Ectodermal cell (in vitro differentiated cells): ENCODE results near the gene COPS3. TPM values are rescaled to one million over a fixed set of nuclear protein-coding genes. Genes with fewer than 3 reads are reported as not detected.
A peak's percentile ranks its signal among the peaks of the same experiment; 100 is the strongest.

Experiments used
- H3K27ac ChIP-seq: 2 replicates; pipeline ENCODE4 v1.7.0; 2013; ENCODE audit warnings: mild to moderate bottlenecking, low read depth, low read length; ENCODE audit not compliant: insufficient read depth, poor library complexity, severe bottlenecking
- H3K27me3 ChIP-seq: 2 replicates; pipeline ENCODE4 v1.7.0; 2013; ENCODE audit warnings: mild to moderate bottlenecking, low read length; ENCODE audit not compliant: insufficient read depth, control insufficient read depth, poor library complexity, severe bottlenecking
- H3K36me3 ChIP-seq: one replicate; pipeline ENCODE4 v1.7.0; 2013; ENCODE audit warnings: low read length; ENCODE audit not compliant: control insufficient read depth, insufficient read depth
- H3K4me1 ChIP-seq: one replicate; pipeline ENCODE4 v1.7.0; 2013; ENCODE audit warnings: low read length; ENCODE audit not compliant: control insufficient read depth, insufficient read depth
- H3K4me3 ChIP-seq: 2 replicates; pipeline ENCODE4 v1.7.0; 2013; ENCODE audit warnings: low read depth, low read length, control low read depth; ENCODE audit not compliant: insufficient read depth
- H3K9me3 ChIP-seq: 2 replicates; pipeline ENCODE4 v1.7.0; 2013; ENCODE audit warnings: mild to moderate bottlenecking, low read length, moderate library complexity; ENCODE audit not compliant: control insufficient read depth
- WGBS, 2 experiments: methylation state at CpG; one replicate each; pipeline ENCODE4 v1.1.7; 2013; ENCODE audit warnings: missing lambda C conversion rate in 2 of 2; 5-methylcytosine and 5-hydroxymethylcytosine counted together
- polyA plus RNA-seq, 4 experiments: library from polyadenylated mRNA; stranded (reverse); fragments of 50-300 nt; gene quantifications; one replicate each; pipeline ENCODE4 v1.2.3, GENCODE V29; 2013

COPS3 gene
- 103 TPM for polyA plus RNA-seq (2013, experiment 1 of 4)
- 102 TPM for polyA plus RNA-seq (2013, experiment 2 of 4)
- 83.3 TPM for polyA plus RNA-seq (2013, experiment 3 of 4)
- polyA plus RNA-seq (2013, experiment 4 of 4): 84.6 TPM

- Histone ChIP-seq H3K9me3 (no peaks in the 10 kb centered on the region), H3K27me3 (no peaks in the 10 kb centered on the region), H3K36me3 (no peaks in the 10 kb centered on the region), H3K4me1 (peaks cover 6% of the 10 kb centered on the region), H3K27ac (peak within 1 kb of the TSS; percentile 89), H3K4me3 (peak within 1 kb of the TSS; percentile 92)
- 1% methylated on average over 80 of the region's 80 CpGs for WGBS, 2 experiments
Observed at GRCh38 chr17:17280613-17281549, at the start of gene COPS3. TSS of gene COPS3 (minus strand) at chr17:17281246. CDS start at chr17:17281186, 60 bp downstream.

- Histone ChIP-seq H3K27ac (no peak overlapping the region), H3K4me3 (no peak overlapping the region), H3K4me1 (no peaks in the 10 kb centered on the region), H3K27me3 (no peaks in the 10 kb centered on the region), H3K36me3 (no peaks in the 10 kb centered on the region), H3K9me3 (no peaks in the 10 kb centered on the region)
- WGBS, 2 experiments: 74 to 83% methylated on average over 7 to 8 of the region's 8 CpGs
Observed at GRCh38 chr17:17328251-17328650, 47.2 kb upstream of the COPS3 start.

GRCh38 chr17:17326275-17326875, 45.3 kb upstream of the COPS3 start:
- Histone ChIP-seq H3K27ac (no peak overlapping the region), H3K4me3 (no peak overlapping the region)
- 80 to 84% methylated on average over 13 of the region's 13 CpGs for WGBS, 2 experiments

GRCh38 chr17:17325816-17326215, 44.8 kb upstream of the COPS3 start:
- no peaks in the 10 kb centered on the region for H3K36me3 ChIP-seq
- 92 to 95% methylated on average over 9 of the region's 9 CpGs for WGBS, 2 experiments
- no peak overlapping the region for H3K27ac ChIP-seq
- no peaks in the 10 kb centered on the region for H3K27me3 ChIP-seq
- H3K9me3 ChIP-seq: no peaks in the 10 kb centered on the region
- no peaks in the 10 kb centered on the region for H3K4me1 ChIP-seq
- H3K4me3 ChIP-seq: no peak overlapping the region

More at GRCh38 chr17:17326275-17326875, 45.3 kb upstream of the COPS3 start:
- no peaks in the 10 kb centered on the region for H3K36me3 ChIP-seq
- no peaks in the 10 kb centered on the region for H3K27me3 ChIP-seq
- no peaks in the 10 kb centered on the region for H3K9me3 ChIP-seq
- no peaks in the 10 kb centered on the region for H3K4me1 ChIP-seq

GRCh38 chr17:17325228-17325627, 44.2 kb upstream of the COPS3 start:
- H3K27ac ChIP-seq: no peak overlapping the region
- 93 to 94% methylated on average over 10 of the region's 10 CpGs for WGBS, 2 experiments
- no peak overlapping the region for H3K4me3 ChIP-seq
- H3K27me3 ChIP-seq: no peaks in the 10 kb centered on the region
- H3K36me3 ChIP-seq: no peaks in the 10 kb centered on the region
- H3K9me3 ChIP-seq: no peaks in the 10 kb centered on the region
- no peaks in the 10 kb centered on the region for H3K4me1 ChIP-seq

- H3K27me3 ChIP-seq: no peaks in the 10 kb centered on the region
- 96 to 97% methylated on average over 8 of the region's 8 CpGs for WGBS, 2 experiments
- no peak overlapping the region for H3K4me3 ChIP-seq
- no peak overlapping the region for H3K27ac ChIP-seq
- no peaks in the 10 kb centered on the region for H3K9me3 ChIP-seq
- no peaks in the 10 kb centered on the region for H3K4me1 ChIP-seq
- H3K36me3 ChIP-seq: no peaks in the 10 kb centered on the region
Observed at GRCh38 chr17:17324616-17325015, 43.6 kb upstream of the COPS3 start.

GRCh38 chr17:17322516-17323510, 41.8 kb upstream of the COPS3 start:
- no peaks in the 10 kb centered on the region for H3K27me3 ChIP-seq
- H3K4me3 ChIP-seq: no peak overlapping the region
- WGBS, 2 experiments: 93 to 95% methylated on average over 21 of the region's 21 CpGs
- no peaks in the 10 kb centered on the region for H3K36me3 ChIP-seq
- no peaks in the 10 kb centered on the region for H3K9me3 ChIP-seq
- no peak overlapping the region for H3K27ac ChIP-seq
- no peaks in the 10 kb centered on the region for H3K4me1 ChIP-seq

- Histone ChIP-seq H3K27ac (no peak overlapping the region), H3K4me1 (no peaks in the 10 kb centered on the region), H3K4me3 (no peak overlapping the region), H3K9me3 (no peaks in the 10 kb centered on the region), H3K27me3 (no peaks in the 10 kb centered on the region), H3K36me3 (no peaks in the 10 kb centered on the region)
- 92% methylated on average over 11 of the region's 11 CpGs for WGBS, 2 experiments
Observed at GRCh38 chr17:17321356-17322025, 40.4 kb upstream of the COPS3 start.

- Histone ChIP-seq H3K4me3 (no peak overlapping the region), H3K27ac (no peak overlapping the region), H3K4me1 (no peaks in the 10 kb centered on the region), H3K36me3 (no peaks in the 10 kb centered on the region), H3K27me3 (no peaks in the 10 kb centered on the region), H3K9me3 (no peaks in the 10 kb centered on the region)
- 93 to 94% methylated on average over 10 of the region's 10 CpGs for WGBS, 2 experiments
Observed at GRCh38 chr17:17320911-17321220, 39.8 kb upstream of the COPS3 start.
